HG03280 (cell line): ENCODE data around the gene PARP3.

Experiments used
- ATAC-seq: cut with Tn5 transposase; IDR thresholded peaks from one replicate; pipeline ENCODE4 v1.9.1; 2021; ENCODE audit warnings: mild to moderate bottlenecking, moderate library complexity; ENCODE audit not compliant: unreplicated experiment

Gene PARP3

DNA sequence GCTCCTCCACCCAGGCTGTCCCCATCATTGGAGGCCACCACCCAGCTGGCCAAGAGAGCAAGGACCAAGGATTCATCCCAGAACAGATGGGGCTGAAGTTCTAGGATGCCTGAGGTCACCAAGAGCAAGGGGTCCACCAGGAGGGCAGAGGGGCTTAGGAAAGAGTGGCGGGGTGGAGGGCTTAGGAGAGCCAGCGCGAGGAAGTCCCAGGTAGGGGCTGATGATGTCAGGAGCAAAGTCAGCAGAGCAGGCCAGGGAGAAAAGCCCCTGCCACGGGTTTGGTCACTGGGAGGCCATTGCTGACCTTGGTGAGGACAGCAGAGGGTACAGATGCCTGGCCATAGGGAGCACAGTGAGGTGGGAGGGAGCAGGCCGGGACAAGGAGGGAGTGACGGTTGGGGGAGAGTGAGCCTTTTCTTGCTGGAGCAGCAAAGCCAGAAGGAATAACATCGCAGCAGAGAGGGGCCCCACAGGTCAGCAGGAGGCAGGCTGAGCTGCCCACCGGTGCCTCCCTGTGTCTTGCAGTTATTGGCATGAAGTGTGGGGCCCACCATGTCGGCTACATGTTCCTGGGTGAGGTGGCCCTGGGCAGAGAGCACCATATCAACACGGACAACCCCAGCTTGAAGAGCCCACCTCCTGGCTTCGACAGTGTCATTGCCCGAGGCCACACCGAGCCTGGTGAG lies 5.2 kb downstream of the PARP3 start:
- ATAC-seq, result no peak

DNA sequence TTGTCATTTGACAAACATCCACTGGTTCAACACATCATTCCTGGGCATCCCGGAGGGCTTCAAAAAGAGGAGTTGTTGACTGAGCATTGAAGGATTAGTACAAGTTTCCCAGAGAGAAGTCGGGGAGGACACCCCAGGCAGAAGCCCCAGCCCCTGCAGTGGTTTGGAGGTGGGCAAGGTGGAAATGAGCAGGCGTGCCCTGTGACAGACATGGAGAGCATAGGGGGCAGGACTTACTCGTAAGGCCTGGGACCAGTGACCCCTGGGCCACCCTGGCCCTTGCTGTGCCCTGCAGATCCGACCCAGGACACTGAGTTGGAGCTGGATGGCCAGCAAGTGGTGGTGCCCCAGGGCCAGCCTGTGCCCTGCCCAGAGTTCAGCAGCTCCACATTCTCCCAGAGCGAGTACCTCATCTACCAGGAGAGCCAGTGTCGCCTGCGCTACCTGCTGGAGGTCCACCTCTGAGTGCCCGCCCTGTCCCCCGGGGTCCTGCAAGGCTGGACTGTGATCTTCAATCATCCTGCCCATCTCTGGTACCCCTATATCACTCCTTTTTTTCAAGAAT lies 5.9 kb downstream of the PARP3 start:
- no peak for ATAC-seq

DNA sequence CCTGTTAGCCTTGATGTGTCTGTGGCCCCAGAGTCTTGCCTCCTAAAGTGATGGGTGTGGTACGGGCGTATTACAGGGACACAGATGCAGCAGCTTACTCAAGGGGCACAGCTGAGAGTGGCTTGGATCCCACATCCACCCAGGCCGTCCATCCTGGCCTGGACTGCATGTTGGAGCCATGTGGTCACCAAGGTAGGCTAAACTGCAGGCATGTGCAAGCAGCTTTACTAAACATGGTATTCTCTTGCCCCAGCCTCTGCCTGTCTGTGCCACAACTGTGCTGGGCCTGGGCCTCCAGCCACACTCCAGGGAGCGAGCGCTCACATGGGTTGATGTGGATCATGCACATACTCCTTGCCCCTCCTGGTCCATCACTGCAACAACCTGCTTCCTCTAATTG lies 7.0 kb downstream of the PARP3 start:
- ATAC-seq, result no peak

DNA sequence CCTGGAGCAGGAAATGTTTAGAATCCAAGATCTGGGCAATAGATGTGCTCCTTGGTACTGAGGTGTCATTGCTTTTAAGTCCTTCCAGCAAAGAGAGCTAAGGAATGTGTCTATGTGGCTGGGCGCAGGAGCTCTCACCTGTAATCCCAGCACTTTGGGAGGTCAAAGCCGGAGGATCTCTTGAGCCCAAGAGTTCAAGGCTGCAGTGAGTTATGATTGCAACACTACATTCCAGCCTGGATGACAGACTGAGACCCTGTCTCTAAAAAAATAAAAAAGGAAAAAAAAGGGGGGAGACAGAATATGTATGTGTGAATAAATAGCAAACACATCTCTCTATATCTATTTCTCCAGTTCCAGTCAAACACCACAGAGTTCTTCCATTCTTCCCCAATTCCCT lies 8.7 kb downstream of the PARP3 start:
- ATAC-seq, result no peak

DNA sequence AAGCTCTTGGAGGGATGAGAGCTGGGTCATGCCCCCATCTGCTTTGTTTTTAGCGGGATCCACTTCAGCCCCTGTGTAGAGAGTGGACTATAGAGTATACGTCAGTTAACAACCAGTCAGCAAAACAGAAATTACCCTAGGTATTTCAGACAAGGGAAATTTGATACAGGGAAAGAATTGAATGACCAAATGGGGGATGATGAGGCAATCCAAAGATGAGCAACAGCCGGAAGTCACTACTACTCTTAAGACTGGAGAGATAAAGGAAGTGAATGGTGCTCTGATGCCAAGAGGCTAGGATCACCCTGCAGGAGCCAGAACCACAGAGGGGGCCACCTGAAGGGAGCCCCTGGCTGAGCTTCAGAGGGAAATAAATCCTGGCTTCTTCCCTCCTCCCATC lies 11.3 kb downstream of the PARP3 start:
- ATAC-seq, result no peak

DNA sequence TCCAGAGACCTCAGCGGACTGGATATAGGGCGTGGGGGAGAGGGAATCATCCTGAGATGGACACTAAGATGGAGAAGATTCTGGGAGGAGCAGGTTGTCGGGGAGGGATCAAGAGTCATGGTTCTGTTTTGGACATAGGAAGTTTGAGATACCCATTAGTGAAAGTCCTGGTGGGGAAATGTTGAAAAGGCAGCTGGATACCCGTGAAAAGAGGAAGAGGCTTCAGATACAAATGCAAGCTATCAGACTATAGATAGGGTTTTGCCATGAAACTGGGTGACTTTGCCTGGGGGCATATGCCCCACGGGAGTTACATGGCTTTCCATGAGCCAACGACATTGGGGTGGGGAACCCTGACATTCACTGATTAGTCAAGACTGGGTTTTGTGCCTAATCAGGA lies 11.9 kb downstream of the PARP3 start:
- ATAC-seq, result no peak

DNA sequence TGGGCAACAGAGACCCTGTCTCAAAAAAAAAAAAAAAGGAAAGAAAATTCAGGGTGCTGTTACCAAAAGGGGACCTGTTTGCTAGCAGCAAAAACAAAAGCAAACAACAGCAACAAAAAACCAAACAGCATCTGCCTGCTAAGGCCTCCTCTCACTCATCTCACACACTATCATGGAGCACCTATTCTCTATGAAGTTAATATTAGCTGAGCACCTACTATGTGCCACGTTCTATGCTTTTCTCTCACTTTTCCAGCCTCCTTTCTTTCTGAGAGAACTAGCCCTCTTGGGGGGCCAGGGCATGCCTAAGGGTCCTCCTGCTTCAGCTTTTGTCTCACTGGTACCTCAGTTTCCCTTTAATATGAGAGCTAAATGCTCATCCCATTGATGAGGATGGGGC lies 12.6 kb downstream of the PARP3 start:
- no peak for ATAC-seq

DNA sequence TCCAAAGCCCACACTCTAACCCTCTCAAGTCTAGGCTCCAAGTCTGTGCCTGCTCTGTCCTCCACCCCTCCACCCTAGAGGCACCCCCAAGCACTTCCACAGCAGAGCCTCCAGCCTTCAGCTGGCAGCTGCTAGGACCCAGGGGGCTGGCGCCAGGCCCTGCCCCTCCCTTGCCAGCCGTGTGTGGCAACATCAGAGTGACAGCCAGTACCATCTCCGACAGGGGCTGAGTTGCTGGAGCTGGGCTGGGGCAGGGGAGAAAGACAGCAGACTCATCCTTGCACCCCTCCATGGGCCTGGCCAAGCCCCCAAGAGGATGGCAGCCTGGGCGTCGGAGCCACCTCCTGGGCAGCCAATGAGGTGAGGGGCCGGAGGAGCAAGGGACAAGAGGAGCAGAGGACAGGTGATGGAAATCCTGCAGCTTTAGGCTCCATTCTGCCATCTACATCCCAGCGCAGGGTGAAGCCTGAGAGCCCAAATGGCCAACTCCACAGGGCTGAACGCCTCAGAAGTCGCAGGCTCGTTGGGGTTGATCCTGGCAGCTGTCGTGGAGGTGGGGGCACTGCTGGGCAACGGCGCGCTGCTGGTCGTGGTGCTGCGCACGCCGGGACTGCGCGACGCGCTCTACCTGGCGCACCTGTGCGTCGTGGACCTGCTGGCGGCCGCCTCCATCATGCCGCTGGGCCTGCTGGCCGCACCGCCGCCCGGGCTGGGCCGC lies 13.2 kb downstream of the PARP3 start, which contains the start of gene GPR62:
Gene GPR62 (plus strand): TSS at position 207 of the 718 bp plus-strand sequence. CDS start 272 bp downstream, at position 479.
- ATAC-seq, result no peak

DNA sequence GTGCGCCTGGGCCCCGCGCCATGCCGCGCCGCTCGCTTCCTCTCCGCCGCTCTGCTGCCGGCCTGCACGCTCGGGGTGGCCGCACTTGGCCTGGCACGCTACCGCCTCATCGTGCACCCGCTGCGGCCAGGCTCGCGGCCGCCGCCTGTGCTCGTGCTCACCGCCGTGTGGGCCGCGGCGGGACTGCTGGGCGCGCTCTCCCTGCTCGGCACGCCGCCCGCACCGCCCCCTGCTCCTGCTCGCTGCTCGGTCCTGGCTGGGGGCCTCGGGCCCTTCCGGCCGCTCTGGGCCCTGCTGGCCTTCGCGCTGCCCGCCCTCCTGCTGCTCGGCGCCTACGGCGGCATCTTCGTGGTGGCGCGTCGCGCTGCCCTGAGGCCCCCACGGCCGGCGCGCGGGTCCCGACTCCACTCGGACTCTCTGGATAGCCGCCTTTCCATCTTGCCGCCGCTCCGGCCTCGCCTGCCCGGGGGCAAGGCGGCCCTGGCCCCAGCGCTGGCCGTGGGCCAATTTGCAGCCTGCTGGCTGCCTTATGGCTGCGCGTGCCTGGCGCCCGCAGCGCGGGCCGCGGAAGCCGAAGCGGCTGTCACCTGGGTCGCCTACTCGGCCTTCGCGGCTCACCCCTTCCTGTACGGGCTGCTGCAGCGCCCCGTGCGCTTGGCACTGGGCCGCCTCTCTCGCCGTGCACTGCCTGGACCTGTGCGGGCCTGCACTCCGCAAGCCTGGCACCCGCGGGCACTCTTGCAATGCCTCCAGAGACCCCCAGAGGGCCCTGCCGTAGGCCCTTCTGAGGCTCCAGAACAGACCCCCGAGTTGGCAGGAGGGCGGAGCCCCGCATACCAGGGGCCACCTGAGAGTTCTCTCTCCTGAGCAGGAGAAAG lies 14.0 kb downstream of the PARP3 start:
- ATAC-seq, result no peak

DNA sequence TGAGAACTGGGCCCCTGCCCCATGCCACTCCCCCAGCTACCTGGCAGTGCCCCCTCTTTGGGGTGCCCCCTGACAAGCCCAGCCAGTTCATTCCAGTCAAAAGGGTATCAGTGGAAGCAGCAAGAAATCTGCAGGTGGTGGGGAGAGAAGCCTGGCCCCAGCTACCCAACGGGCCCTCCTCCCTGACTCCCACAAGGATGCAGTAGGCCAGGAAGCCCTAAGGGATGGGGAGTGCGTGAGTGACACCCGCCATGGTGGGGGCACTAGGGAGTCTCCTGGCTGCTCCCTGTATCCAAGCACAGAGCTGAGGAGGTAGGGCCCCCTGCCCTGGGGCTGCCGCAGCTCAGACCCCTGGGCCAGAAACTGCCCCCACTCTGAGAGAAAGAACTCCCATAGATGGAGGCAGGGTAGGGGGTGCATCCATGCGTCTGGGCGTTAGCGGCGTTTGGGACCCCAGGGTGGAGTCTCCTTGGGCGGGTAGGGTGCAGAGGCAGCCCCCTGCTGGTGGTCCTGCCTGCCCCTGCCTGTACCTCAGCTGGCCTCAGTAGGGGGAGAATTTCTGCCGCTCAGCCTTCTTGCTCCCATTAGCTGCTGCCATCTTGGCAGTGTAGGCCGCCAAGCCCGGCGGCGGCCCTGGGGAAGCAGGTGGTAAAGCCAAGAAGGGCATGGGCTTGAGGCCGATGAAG lies 15.5 kb downstream of the PARP3 start:
- ATAC-seq, result no peak

DNA sequence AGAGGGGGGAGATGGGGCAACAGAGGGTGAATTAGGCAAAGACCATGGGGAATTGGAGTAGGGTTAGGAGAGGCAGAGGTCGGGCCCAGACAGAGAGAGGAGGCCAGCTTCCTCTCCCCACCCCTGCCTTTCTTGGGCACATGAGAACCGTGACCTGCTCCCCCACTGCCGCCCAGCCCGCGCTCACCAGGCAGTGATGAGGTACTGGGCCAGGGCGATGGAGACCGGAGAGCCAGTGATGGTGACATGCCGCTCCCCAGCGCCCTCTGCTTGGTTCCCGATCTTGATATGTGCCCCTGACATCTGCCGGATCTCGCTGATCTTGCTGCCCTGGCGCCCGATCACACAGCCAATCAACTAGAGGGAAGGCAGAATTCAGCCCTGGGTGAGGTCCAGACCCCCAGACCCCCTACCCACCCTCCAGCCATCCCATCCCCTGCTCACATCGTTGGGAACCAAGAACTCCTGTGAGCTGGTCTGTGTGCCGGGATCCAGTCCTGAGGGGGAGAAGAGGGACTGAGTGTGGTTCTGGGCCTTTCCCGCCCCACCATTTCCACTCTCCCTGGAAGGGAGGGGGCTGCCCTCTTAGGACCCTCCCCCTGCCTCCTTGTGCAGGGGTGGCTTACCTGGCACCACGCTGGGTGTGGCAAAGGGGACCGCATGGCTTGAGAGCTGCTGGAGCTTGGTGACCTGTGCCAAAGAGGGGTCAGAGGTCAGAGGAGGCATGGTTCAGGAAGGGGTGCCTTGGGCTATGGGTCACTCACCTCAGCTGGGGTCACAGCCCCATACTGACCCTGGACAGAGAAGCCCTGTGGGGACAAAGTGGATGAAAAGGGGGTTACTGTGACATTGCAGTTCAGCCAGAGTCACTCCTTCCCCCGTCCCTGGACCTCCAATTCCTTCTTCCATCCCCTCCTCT lies 16.7 kb downstream of the PARP3 start:
- no peak for ATAC-seq

DNA sequence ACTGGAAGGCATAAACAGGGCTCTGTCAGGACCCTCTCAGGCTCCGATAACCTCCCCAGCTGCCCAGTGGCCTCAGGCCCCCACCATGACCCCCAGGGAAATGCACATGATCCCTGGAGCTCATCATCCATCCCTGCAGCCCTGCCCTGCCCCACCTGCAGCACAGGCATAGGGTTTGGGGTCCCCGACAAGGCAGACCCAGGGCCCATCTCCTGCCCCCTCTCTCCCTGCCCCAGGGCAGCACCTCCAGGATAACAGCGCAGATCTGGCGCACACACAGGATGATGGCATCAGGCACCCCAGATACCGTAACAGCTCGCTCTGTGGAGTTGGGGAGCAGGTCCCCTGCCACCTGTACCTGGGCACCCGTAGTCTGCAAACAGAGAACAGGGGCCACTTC lies 17.5 kb downstream of the PARP3 start:
- ATAC-seq, result no peak

DNA sequence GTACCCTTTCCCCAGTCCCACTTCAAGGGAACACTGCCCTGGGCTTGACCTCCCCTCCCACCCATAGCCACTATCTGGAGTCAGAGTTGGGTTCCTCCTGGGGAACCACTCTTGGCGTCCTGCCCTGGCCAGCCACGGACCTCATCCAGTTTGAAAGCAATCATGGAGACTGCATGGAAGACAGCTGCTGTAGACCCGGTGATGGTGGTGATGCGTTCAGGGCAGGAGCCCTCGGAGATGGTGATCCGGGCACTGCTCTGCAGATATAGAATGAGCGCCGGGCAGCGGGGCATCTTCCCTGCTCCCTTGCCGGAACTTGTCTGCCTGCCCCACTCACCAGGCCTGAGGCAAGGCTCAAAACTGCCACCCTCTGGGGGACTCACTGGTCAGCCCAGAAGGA lies 18.2 kb downstream of the PARP3 start:
- no peak for ATAC-seq

DNA sequence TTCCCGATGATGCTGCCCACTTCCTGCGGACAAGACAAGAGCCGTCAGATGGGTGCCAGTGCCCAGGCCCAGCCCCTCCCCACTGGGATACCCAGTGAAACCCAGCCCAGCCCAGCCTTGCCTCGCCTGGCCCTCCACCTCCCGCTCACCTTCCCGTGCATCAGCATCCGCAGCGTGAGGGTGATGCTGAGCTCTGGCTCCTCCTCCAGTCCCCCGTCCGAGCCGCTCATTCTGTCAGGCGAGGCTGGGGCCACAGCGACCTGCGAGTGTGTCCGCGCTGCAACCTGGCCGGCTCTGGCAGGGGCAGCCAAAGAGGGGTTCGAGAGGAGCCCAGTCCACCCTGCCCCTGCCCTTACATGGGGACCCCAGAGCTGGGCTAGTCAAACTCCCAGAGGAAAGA lies 18.8 kb downstream of the PARP3 start:
- ATAC-seq, result no peak

DNA sequence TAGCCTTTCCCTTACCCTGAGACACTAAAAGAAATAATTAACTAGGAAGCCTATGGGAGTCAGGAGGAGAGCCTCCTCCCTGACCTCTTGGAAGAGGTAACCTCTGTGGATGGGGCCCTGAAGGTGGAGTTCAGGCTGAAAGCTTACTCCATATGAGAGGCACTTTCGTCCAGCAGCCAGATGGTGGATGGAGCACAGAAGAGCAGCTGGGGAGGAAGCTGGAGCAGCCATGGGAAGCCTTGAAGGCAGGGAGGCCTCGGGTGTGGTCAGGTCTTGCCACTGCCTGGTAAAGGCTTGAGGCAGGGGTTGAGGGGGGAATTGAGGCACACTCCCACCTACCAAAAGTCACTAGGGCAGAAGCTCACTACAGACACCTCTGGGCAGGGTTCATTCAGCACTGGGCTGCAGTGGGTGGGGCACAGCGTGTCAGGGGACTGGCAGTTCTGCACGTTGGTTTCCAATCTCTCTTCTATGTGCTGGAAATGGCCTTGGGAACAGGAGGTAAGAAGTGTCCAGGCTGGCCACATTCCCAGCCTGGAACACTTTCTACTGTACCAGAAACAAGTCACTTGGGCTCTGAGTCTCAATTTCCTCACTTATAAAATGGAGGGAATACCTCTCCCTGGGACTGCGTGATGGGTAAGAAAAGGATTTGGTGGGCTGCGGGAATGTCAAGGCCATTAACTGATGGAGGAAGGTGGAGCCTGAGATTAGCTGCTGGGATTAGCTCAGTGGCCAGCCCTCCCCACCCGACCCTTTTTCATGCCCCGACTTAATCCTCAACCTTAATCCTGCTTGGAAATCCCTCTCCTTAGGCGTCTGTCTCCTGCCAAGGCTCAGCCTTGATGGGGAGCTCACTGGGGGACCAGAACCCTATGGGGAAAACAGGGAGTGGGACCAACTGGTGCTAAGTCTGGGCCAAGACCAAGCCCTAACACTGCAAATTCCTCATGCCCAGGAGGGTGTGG lies 19.7 kb downstream of the PARP3 start:
- ATAC-seq, result no peak

DNA sequence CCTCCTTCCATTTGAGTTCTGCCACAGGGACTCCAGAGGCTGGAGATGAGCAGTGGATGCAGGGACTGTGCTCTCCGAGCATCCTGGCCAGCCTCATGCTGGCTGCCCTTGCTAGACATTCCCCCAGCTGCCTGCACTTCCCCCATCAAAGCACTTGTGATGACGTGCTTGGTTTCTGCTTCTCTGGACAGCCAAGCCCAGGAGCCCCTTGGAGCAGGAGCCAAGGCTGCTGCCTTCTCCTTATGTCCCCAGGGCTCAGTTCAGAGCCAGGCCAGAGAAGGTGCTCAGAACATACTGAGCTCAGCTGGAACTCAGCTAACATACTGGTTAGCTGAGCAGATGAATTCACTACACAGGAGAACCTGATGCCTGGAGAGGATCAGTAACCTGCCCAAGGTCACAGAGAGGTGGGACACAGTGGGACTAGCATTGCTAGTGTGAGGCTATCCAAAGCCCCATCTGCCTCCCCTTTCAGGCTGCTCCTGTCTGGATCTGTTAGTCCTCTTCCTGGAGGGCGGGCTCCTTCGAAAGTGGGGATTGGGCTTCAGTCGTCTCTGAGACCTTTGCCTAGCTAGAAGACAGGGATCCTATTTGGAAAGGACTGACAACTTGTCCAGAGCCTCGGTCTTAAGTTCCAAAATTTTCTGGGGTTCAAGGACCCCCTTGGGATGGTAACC lies 20.8 kb downstream of the PARP3 start:
- ATAC-seq, result no peak

DNA sequence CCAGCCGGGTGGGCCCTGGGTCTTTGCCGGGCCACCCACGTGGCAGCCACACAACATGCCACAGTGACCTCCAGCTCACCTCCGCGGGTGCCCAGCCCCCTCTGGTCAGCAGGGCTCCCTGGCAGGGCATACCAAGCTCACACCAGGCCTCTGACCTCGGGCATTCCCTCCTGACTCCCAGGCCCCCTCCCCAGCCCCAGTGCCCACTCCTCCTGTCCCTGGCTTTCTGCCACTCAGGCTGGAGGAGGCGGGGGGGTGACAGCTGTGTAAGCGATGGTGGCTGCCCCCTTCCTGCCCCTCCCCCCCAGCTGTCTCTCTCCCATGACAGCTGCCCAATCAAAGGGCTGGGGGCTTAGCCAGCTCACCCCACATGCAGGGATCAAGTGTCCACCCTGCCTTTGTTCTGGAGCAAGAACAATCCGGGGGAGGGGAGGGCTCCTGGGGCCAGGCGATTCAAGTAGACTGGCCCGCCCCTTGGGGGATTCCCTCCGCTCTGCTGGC lies 21.8 kb downstream of the PARP3 start:
- ATAC-seq, result no peak

DNA sequence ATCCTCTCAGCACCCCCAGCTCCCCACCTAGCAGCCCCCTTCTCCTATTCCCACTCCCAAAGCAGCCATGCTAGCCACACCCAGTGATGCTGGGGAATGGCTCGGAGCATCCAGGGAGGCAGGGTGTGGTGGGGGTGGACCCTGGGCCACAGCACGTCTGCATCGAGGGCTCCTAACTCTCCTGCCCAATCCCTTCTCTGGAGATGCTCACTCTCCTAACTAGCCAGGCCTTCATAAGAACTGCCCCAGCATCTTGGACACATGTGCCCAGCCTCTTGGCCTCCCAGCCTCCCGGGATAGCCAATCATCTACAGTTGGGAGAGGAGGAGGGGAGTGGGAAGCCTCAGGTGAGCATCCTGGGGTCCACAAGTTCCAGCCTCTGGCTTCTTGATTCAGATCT lies 22.4 kb downstream of the PARP3 start:
- ATAC-seq, result no peak
